Erythroblast (primary cell): ENCODE measurements around the gene C1QTNF8.

ENCODE experiments used
- GATA1 ChIP-seq: IDR thresholded peaks from 2 replicates; pipeline ENCODE4 v1.6.1; 2011; ENCODE audit warnings: low read depth, mild to moderate bottlenecking, control low read depth, low read length, moderate library complexity
- POLR2A ChIP-seq: IDR thresholded peaks from 2 replicates; pipeline ENCODE4 v1.6.1; 2011; ENCODE audit warnings: mild to moderate bottlenecking, low read length

GRCh38 chr16:1089822-1090619 lies 6.0 kb downstream of the C1QTNF8 start:
- TF ChIP-seq POLR2A (no peak), GATA1 (no peak)
